Measurements from ENCODE around the gene IRF2BP2.

Gene IRF2BP2

DNA sequence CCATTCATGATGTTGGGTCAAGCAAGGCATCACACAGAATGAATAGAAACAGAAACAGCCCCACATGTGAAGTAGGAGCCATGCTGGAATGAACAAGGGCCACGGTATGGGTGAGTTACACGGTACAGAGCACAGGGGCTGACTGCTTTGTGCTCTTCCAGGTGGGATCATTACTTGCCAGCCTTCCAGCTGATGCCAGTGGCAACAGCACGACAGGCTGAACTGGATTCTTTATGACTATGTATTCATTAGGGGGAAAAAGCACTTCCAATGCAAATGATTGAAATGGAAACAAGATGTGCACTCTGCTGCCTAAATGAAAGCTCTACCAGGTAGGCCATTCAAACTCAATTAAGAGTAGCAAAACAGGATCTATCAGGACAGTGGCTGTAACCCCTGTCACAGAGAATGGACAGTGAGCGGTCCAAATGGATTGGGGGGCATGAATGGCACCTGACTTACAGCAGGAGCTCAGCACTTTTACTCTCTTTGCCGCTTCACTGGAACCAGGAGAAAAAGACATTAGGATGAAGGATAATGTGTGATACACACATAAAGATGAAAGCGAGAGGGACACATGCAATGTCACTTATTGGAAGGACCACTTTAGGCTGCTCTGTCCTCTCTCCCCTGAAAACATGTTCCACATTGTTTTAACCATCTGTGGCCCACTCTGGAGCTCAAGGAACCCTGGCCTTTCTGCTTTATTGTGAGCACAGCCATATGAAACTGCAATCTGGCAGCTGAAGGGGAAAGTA is 23.4 kb upstream of the IRF2BP2 start:
- no peak for DNase-seq

DNA sequence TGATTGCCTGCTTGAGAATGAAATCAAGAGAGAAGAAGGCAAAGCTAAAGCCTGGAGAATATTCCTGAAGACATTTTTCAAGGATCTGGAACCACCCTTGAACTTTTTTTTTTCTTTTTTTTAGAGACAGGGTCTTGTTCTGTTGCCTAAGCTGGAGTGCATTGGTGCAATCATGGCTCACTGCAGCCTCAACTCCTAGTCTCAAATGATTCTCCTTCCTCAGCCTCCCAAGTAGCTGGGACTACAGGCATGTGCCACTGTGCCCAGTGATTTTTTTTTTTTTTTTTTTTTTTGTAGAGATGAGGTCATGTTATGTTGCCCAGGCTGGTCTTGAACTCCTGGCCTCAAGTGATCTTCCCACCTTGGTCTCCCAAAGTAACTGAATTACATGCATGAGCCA is 22.2 kb upstream of the IRF2BP2 start:
- DNase-seq: no peak

DNA sequence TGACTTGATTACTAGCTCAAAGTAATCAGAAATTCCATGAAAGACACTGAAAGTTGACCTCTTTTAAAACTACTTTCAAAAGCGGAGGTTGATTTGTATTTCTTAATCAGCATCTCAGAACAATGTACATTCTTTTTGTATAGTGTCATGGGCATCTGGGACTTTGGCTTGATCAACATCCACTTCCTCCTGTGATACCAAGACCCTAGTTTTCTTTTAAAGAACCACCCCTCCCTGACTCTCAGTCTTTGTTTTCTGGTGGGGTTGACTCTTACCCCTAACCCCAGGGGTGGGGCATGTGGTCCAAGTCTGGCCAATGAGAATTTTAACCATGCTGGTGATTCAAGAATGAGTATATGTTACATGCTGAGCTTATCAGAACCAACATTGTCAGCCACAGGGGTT is 21.7 kb upstream of the IRF2BP2 start:
- no peak for DNase-seq

DNA sequence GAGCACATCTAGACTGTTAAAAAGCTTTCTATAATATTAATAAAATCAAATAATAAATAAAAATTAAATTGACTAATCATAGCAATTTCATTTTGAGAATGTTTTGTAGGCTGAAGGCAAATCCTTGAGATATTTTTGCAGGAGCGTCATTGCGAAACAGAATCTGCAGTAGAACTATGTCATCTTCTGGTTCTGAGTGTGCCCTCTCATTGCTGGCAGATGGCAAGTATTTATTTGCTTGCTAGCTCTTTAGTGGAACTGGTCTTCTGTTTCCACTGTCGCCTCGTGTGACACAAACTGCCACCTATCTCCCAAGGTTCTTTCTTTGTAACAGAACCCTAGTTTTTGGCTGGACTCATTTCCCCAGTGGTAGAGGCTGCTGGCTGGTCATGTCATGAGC is 19.0 kb upstream of the IRF2BP2 start:
- DNase-seq: no peak

DNA sequence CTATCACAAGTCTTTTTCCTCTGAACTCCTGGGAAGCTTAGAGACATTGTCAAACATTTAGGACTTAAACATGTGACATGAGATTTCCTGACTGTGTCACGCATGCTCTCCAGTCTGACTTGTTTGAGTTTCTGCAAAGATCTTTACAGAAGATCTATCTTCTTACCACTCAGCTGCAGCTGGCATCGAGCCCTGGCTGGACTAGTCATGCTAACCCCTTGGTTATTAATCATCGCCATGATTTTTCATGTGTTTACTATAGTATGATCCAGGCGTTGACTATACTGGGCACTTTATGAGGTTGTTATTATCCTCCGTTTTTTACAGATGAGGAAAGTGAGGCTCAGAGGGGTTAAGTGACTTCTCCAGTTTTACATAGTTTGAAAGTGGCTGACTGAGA is 18.1 kb upstream of the IRF2BP2 start:
- no peak for DNase-seq

DNA sequence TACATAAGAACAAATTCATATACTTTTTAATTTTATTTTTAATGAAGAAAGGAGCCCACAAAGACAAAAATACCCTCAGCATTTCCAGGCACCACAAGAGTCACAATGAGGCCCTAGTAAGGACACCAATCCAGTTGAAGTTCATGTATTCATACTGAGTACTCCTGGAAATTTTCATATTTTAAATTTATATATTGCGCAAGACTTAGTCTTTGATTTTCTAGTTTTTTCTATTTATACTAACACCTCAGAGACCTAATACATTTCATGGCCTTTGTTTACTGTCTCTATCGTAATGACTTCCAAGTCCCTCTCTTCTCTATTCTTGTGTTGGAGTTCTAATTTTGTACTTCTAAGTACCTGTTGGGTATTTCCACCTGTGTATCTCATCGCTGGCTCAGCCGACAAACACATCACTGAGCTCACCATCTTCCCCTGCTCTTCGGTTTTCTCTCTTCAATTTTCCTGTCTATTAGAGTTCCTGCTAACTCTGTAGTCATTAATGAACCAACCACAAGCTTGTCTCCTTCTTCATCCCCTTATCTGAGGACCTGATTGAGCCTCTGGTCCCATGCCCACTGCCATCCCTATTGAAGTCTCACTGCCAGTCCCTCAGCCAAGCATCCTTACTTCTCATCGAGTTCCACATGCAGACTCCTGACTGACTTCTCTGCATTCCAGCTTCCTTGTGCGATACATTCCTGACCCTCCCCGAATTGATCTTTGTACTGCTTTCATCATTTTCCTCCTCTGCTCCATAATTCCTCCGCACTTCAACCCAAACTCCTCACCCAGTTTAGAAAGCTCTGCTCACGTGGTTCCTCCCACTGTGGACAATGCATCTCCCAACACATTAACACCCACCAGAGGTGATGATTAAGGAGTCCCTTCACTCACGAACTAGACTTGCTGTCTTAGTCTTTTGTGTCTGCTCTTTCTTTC is 17.3 kb upstream of the IRF2BP2 start:
- DNase-seq: no peak

DNA sequence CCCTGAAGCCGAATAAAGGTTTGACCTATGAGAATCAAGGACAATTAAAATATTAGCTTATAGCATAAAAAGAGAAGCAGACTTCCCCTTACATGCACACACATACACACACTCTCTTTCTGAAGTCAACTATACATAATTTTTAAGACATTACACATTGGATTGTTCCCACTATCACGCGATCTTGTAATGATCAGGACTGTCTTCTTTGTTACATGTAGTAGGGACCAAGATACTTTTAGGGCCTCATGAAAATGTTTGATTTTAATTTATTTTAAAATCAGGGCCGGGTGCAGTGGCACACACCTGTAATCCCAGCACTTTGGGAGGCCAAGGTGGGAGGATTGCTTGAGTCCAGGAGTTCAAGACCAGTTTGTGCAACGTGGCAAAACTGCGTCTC is 16.4 kb upstream of the IRF2BP2 start:
- DNase-seq: no peak

DNA sequence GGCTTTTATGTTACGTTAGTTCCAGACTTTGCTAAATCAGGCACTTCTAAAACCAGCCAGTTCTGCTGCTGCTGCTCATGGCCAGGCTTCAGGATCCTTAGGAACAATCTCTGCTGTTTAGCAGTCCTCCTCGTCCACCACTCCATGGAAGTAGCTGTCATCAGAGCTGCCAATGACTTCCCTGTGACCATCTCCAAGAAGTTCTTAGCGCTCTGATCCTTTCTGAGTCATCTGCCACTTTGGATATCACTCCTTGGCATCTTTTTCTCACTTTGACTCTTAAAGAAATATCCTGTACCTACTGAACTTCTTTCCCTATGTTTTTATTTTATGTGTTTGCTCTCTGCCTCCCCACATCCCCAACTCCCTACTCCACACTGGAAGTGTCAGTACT is 14.7 kb upstream of the IRF2BP2 start:
- DNase-seq: no peak

DNA sequence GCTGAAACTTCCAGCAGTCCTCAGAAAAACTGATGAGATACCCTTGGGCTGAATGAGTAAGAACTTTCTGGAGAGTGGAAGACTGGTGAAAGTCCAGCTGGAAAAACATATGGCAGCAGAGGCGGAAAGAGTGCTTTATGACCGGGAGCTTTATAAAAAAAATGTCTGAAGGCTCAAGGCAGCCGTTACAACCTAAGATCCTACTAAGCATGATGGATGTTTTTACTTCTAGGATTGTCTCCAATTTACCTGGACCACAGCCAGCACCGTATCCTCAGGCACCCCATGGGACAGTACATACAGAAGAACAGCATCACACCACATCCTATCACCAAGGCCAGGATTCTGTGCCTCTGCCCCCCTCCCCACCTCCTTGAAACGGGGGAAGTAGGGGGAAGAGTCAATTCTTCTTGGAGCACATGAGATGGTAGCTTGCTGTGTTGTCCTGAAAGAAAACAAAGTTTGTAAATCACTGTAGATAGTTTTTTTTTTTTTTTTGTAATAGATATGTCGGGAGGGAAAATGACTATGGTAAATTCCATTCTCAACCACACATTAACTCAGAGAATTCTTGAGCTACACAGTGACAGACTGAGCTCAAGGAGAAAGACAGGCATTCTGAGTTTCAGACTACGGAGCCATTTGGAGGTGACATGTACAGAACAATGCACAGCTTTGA is 11.8 kb upstream of the IRF2BP2 start:
- DNase-seq: no peak

DNA sequence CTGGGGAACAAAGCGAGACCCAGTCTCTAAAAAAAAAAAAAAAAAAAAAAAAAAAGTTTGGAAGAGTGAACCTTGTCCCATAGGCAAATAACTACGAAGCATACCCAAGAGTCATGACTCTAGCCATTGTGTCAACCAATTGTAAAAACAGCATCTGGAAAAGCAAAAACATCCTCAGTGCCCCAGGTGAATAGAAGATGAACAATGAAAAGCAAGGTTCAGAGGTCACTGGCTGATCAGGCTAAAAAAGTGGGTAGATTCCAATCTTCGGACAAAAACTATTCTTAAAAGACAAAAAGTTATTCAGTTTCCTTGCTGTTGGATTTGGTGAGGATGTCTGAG is 11.1 kb upstream of the IRF2BP2 start:
- no peak for DNase-seq

DNA sequence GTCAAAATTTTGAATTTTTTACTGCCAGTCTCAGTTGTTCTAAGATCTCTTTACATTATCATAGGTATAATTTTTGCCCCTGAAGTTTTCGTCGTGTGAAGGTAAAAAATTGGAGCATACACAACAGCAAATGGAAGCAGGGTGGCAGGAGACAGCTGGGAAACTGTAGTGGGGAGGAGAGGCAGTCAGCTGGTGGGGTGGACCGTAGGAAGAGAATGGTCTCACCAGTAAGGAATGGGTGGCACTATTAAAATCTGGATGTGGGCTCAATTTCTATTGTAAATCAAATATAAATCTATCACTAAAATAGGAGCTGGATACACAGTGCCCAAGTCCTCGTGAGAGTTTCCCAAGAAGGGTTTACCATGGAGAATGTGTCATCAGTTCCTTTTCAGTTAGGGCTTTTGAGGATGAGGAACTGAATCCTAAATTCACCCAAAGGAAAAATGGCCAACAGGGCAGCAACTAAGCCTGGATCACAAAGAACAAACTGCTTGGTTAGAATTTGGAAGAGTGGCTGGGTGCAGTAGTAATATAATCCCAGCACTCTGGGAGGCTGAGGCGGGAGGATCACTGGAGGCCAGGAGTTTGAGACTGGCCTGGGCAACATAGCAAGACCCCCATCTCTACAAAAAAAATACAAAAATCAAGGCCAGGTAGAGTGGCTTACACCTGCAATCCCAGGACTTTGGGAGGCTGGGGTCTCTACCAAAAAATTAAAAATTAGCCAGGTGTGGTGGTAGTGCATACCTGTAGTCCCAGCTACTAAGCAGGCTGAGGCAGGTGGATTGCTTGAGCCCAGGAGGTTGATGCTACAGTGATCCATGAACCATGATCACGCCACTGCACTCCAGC is 10.5 kb upstream of the IRF2BP2 start:
- no peak for DNase-seq

DNA sequence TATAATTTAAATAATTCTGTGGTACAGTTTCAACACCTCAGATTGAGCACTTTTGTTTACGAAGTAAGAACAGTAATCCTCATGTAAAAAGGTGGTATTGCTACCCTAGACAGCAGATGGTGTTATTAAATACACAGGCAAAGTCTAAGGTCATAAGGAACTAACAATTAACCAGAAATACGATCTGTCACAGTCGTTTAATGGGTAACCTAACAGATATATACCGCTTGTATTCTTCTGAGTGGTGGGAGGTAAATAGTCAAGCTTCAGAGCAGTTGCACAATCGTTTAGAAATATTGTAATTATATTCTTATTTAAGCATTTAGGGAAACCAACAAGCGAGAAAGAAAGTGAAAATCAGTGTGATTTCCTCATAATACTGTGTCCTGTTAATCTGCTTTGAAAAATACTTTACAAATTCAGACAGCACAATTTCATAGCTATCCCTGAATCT is 9.8 kb upstream of the IRF2BP2 start:
- no peak for DNase-seq

DNA sequence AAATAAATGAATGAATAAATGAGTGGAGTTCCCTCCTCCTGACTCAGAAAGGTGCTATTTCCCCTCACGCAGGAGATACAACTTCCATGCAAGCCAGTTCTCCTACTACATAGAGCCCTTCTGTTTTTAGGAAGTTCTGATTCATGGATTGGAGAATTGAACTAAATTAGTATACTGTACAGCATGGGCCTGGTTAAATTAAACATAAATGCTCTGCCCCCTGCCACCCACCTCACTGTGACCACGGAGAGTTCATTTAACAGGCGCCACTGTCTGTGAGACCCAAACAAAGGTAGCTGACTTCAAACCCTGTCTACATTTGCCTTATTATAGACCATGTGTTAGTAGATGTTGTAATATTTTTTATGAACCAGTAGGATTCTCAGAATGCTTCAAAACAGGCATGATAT is 9.1 kb upstream of the IRF2BP2 start:
- no peak for DNase-seq

DNA sequence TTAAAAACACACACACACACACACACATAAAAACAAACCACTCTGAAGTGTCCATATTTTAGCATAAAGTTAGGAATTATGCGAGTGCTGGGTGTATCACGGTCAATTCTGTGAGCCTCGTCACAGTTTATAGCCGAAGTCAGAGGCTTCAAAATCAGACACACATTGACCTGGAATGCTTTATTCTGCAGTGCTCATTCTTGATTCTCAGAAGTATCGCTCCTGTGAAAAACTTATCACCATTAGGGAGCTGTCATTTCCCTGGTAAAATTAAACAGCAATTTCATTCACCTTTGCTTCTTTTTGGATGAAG is 8.7 kb upstream of the IRF2BP2 start:
- no peak for DNase-seq

DNA sequence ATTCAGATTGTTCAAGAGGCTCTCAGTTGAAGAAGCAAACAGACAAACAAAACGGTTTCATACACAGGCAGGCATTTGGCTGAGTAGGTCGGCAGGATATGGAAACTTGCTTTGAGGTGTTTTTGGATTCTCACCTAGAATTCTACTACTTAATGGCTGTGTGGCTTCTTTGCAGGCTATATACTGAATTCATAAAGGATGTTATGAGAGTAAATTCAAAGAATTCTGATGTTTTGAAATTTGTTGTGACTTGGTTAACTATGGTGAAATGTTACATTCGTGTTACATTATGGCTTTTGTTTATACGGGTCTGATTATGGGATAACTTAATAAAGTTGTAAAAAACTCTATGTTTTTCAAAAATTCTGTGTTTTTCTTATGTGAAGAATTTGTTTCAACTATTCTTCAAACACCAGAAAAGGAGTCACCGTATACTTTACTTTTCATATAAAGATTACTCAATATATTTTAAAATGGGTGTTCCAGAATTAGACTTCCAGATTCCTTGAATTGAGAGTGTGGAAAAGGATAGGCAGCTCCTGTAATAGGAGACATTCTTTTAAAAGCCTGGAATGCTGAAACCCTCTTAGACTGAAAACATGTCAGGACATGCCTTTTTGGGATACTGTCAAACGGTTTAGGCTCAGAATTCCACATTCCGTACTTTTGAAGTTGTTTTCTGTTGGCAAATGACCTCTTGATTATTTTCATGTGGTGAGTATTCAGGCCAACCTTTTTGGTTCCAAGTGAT is 8.2 kb upstream of the IRF2BP2 start:
- DNase-seq: no peak

DNA sequence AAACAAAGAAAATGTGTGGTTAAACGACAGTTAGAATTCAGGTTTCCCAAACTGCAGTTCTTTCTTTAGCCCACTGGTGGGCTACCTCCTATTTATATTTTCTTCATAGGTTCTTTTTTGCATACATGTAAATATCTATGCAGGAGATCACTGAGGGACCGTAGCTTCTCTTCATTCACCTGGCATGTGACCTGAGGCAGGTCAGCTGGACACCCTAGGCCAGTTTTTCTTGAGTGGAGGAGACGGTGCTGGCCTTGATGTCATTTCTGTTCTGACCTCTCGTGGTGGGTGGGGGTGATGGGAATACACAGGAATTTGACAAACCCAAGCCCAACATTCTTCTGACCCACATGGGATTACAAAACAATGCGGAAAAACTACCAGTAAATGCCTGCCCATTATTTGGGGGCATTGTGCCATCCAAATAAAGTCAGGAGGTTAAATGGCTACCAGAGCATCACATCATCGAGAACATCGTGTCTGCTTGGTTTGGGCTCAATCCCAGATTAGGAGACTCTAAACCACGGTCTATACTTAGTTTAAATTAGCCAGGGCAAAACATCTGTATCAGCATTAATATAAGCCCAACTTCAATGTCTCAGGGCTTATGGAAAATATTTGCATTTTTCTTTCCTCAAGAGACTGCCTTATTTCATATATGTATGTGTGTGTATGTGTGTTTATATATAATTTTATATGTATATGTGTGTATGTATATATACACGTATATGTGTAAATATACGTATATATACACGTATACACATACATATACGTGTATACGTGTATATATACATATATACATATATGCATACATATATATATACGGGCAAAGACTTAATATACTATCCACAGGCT is 7.4 kb upstream of the IRF2BP2 start:
- no peak for DNase-seq

DNA sequence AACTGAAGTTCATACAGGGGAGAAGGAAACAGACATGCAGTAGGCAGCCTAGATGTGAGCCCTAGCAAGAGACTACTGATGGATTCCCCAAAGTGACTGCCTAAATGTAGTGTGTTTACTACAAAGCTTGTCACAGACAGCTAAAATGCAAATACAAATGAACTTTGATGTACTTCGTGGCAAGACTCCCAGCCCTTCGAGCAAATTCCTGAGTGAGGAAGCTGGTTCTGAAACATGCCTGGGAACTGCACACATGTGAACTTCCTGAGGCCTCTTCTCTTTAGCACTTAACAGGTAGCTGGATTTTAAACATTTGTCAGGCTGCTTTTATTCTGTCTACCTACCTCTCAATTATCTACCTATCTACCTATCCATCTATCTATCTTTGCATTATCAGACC is 6.7 kb upstream of the IRF2BP2 start:
- DNase-seq: no peak

DNA sequence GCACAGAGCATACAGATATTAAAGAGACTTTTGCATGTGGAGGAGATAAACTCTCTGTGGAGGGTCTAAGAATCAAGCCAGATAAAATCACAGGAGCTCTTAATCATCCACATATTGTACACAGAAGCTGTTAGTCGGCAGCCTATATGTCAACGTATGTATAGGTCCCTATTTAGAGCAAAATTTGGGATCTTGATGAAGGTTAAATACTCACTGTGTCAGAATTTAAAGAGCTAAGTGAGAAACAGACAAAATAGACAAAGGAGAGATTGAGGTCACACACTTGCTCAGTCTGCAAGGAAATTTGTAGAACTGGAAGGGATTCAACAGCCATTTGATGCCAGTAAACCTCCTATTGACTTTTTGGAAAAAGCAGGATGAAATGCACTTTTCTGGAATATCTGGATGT is 4.1 kb upstream of the IRF2BP2 start:
- DNase-seq: no peak

DNA sequence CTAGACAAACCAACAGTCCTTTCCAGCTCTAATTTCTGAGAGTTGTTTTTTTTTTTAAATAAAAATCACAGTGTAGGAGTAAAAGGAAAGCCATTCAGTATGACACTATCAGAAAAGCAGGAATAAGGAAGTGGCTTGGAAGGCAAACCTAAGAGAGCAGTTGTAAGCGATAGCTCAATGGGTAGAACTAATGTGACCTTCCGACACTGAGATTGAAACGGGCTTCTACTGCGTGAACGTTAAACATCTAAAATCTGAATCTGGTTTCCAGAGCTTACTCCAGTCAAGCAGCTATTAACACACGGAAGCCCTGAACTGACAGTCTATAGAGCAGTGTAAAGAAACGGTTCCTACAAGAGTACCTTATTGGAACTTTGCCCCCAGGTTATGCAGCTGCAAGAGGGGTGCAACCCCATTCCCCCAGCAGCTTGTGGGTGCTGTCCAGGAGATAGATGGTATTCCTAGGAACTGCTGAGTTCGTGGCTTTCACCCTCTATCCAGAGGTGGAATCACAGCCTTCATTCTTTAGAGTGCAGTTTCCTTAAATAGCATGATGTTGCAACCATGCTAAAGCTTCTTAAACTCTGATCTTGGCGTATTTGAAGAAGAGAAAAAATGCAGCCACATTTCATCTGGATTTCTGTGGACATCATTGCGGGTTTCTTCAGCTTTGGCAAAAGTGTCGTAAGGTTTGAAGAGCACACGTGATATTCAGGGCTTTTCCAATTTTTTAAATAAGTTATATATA is 3.3 kb upstream of the IRF2BP2 start:
- DNase-seq: no peak

DNA sequence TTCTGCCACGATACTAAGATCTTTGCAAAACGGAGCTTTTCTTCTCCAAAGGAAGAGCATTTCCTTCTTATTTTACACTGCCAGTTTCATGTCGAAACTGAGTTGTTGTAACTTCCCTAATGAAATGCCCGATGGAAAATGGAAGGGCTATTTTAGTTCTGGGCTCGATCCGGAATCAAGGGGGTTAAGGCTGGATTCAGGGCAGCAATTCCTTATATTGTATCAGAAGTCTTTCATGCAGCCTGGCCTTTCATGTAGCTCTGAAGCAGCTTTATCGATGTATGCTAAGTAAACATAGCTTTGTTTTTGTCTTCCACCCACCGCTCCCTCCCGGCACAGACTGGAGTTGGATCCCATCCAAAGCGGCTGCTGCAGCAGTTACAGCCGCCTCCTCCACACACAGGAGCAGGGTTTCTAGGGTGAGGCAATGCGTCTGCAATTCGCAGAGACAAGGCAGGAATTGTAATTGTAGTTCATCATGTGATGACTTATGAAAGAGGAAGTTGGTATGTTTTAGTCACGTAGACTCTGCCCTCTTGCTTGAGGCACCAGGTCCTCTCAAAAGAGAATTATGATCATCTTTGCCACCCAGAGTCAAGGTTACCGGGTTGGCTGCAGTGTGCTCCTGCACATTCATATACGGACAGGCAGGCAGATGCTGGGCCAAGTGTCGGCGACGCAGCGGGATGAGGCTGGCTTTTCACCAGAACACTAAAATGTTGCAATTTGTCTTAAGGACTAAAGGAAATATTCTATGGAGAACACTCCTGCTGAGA is 2.6 kb upstream of the IRF2BP2 start:
- peak; percentile 18 for DNase-seq
